HG03066 (cell line): Measurements from ENCODE around the gene DLK1.

Source experiments
- ATAC-seq: cut with Tn5 transposase; IDR thresholded peaks from one replicate; pipeline ENCODE4 v1.9.1; 2021; ENCODE audit warnings: low read depth; ENCODE audit not compliant: unreplicated experiment

The DLK1 gene

GRCh38 chr14:100786576-100787219, 60.0 kb downstream of the DLK1 start:
- ATAC-seq = no peak

- ATAC-seq = no peak
These were observed 61.0 kb downstream of the DLK1 start for GRCh38 chr14:100787659-100788058.
